Astrocyte (in vitro differentiated cells and primary cell): Measurements from ENCODE around the gene CMIP. TPM values are rescaled to one million over a fixed set of nuclear protein-coding genes. Genes with fewer than 3 reads are reported as not detected.

ENCODE experiments used
- DNase-seq: peaks from one replicate; pipeline ENCODE4 v3.0.0-alpha.2; 2010; ENCODE audit warnings: low read depth
- FAIRE-seq: peaks from 2 replicates; lab custom pipeline; 2011; peaks lifted over from hg19 to GRCh38; lab: Jason Lieb, UNC
- H2AFZ ChIP-seq: 2 replicates; pipeline ENCODE4 v1.6.0; 2012; ENCODE audit warnings: low read depth, low read length, inconsistent platforms
- H3K27ac ChIP-seq: 2 replicates; pipeline ENCODE4 v1.5.1; 2011; ENCODE audit warnings: low read depth, low read length, inconsistent platforms
- H3K27me3 ChIP-seq: 2 replicates; pipeline ENCODE4 v1.6.0; 2011; ENCODE audit warnings: low read length, inconsistent platforms; ENCODE audit not compliant: insufficient read depth
- H3K36me3 ChIP-seq: 2 replicates; pipeline ENCODE4 v1.5.1; 2011; ENCODE audit warnings: low read length, inconsistent platforms; ENCODE audit not compliant: insufficient read depth
- H3K4me1 ChIP-seq: 2 replicates; pipeline ENCODE4 v1.5.1; 2011; ENCODE audit warnings: low read length, inconsistent platforms; ENCODE audit not compliant: insufficient read depth
- H3K4me2 ChIP-seq: 2 replicates; pipeline ENCODE4 v1.6.0; 2012; ENCODE audit warnings: low read length, inconsistent platforms
- H3K4me3 ChIP-seq: 2 replicates; pipeline ENCODE4 v1.5.1; 2011; ENCODE audit warnings: low read depth, mild to moderate bottlenecking, low read length, inconsistent platforms; ENCODE audit not compliant: insufficient read depth
- H3K79me2 ChIP-seq: 2 replicates; pipeline ENCODE4 v1.6.0; 2012; ENCODE audit warnings: mild to moderate bottlenecking, low read length, inconsistent platforms; ENCODE audit not compliant: insufficient read depth
- H3K9ac ChIP-seq: 2 replicates; pipeline ENCODE4 v1.6.0; 2012; ENCODE audit warnings: mild to moderate bottlenecking, low read length, inconsistent platforms
- H3K9me3 ChIP-seq: 2 replicates; pipeline ENCODE4 v1.5.1; 2012; ENCODE audit warnings: low read depth, mild to moderate bottlenecking, low read length, inconsistent platforms; ENCODE audit not compliant: insufficient read depth
- H4K20me1 ChIP-seq: 2 replicates; pipeline ENCODE4 v1.6.0; 2012; ENCODE audit warnings: low read length, inconsistent platforms; ENCODE audit not compliant: insufficient read depth
- H3K27ac Mint-ChIP-seq: one replicate; pipeline ENCODE4 v1.8.0; 2021; ENCODE audit warnings: mild to moderate bottlenecking, mixed read lengths; ENCODE audit not compliant: unreplicated experiment
- H3K27me3 Mint-ChIP-seq: one replicate; pipeline ENCODE4 v1.8.0; 2021; ENCODE audit warnings: low read depth, mixed read lengths; ENCODE audit not compliant: unreplicated experiment
- H3K36me3 Mint-ChIP-seq: one replicate; pipeline ENCODE4 v1.8.0; 2021; ENCODE audit warnings: low read depth, mixed read lengths; ENCODE audit not compliant: unreplicated experiment
- H3K4me1 Mint-ChIP-seq: one replicate; pipeline ENCODE4 v1.8.0; 2021; ENCODE audit warnings: low read depth, mixed read lengths; ENCODE audit not compliant: unreplicated experiment
- H3K4me3 Mint-ChIP-seq: one replicate; pipeline ENCODE4 v1.8.0; 2021; ENCODE audit warnings: mild to moderate bottlenecking, moderate library complexity, mixed read lengths; ENCODE audit not compliant: unreplicated experiment
- H3K9me3 Mint-ChIP-seq: one replicate; pipeline ENCODE4 v1.8.0; 2021; ENCODE audit warnings: mild to moderate bottlenecking, mixed read lengths; ENCODE audit not compliant: unreplicated experiment
- CTCF ChIP-seq: IDR thresholded peaks from 2 replicates; pipeline ENCODE4 v1.5.1; 2011; ENCODE audit warnings: low read depth, mild to moderate bottlenecking, inconsistent platforms, low read length, moderate library complexity; ENCODE audit not compliant: insufficient read depth
- EZH2 ChIP-seq: IDR thresholded peaks from 2 replicates; pipeline ENCODE4 v1.6.1; 2012; ENCODE audit warnings: mild to moderate bottlenecking, low read length, inconsistent platforms; ENCODE audit not compliant: insufficient read depth
- total RNA-seq: library from RNA; stranded (reverse); gene quantifications from 2 replicates; pipeline ENCODE4 v1.2.1, GENCODE V29; 2021

CMIP gene
- total RNA-seq, 1 donor from 2014 or later: 71.5 TPM

- Mint-ChIP-seq H3K4me3 (peak overlapping the region; percentile 68), H3K36me3 (peaks cover 4% of the 10 kb centered on the region), H3K9me3 (no peaks in the 10 kb centered on the region), H3K27me3 (no peaks in the 10 kb centered on the region), H3K27ac (peak overlapping the region; percentile 18), H3K4me1 (peaks cover 39% of the 10 kb centered on the region)
- peaks cover 78% of the 10 kb centered on the region for H4K20me1 ChIP-seq
- no peaks in the 10 kb centered on the region for H3K9me3 ChIP-seq
- H3K9ac ChIP-seq: peak overlapping the region; percentile 91
- peak overlapping the region; percentile 95 for H3K4me2 ChIP-seq
- no peak overlapping the region for H2AFZ ChIP-seq
- H3K27me3 ChIP-seq: peaks cover 3% of the 10 kb centered on the region
- H3K36me3 ChIP-seq: no peaks in the 10 kb centered on the region
- no peak for TF ChIP-seq EZH2
- TF ChIP-seq CTCF: no peak
- no peak overlapping the region for H3K27ac ChIP-seq
- H3K79me2 ChIP-seq: peaks cover 84% of the 10 kb centered on the region
- no peak overlapping the region for H3K4me3 ChIP-seq
- DNase-seq (no peak), FAIRE-seq (no peak)
- H3K4me1 ChIP-seq: peaks cover 29% of the 10 kb centered on the region
These were observed 3.8 kb downstream of the CMIP start for GRCh38 chr16:81448154-81449131.

- Mint-ChIP-seq H3K4me3 (no peak overlapping the region), H3K27ac (peak overlapping the region; percentile 18), H3K9me3 (no peaks in the 10 kb centered on the region), H3K4me1 (peaks cover 37% of the 10 kb centered on the region), H3K36me3 (peaks cover 9% of the 10 kb centered on the region), H3K27me3 (no peaks in the 10 kb centered on the region)
- Histone ChIP-seq H3K4me1 (peaks cover 29% of the 10 kb centered on the region), H3K9ac (no peak overlapping the region), H3K27ac (no peak overlapping the region), H3K27me3 (no peaks in the 10 kb centered on the region), H3K4me2 (no peak overlapping the region), H3K4me3 (no peak overlapping the region), H3K9me3 (no peaks in the 10 kb centered on the region), H3K79me2 (peaks cover 92% of the 10 kb centered on the region), H3K36me3 (no peaks in the 10 kb centered on the region), H2AFZ (no peak overlapping the region), H4K20me1 (peaks cover 86% of the 10 kb centered on the region)
- FAIRE-seq (no peak), DNase-seq (no peak)
- TF ChIP-seq CTCF (no peak), EZH2 (no peak)
These were observed 4.6 kb downstream of the CMIP start for GRCh38 chr16:81449241-81449640.
